H1 (cell line): ENCODE measurements around the gene FOXP2. TPM values are rescaled to one million over a fixed set of nuclear protein-coding genes. Genes with fewer than 3 reads are reported as not detected.
A peak's percentile ranks its signal among the peaks of the same experiment; 100 is the strongest.

ENCODE experiments used
- CTCF ChIA-PET: fragments of 300-600 bp; sonication (Branson Sonifier 250); formaldehyde crosslinking; loops from one replicate; lab custom pipeline; 2021; ENCODE audit not compliant: partially characterized antibody; lab: Charles Lee
- POLR2A ChIA-PET: fragments of 300-600 bp; sonication (Branson Sonifier 250); formaldehyde crosslinking; loops from one replicate; lab custom pipeline; 2021; ENCODE audit warnings: inconsistent platforms; ENCODE audit not compliant: partially characterized antibody; lab: Charles Lee
- DNase-seq, 2 experiments: peaks; one replicate each; pipeline versions ENCODE4 v3.0.0 to v3.0.0-alpha.2; 2010 to 2022; ENCODE audit warnings: low spot score in 2 of 2, low read depth in 1 of 2, mixed read lengths in 1 of 2
- FAIRE-seq: peaks from 2 replicates; lab custom pipeline; 2011; peaks lifted over from hg19 to GRCh38; lab: Jason Lieb, UNC
- H2AFZ ChIP-seq: 2 replicates; pipeline ENCODE4 v1.8.1; 2012; ENCODE audit warnings: low read length, inconsistent platforms
- H2AK5ac ChIP-seq: 2 replicates; pipeline ENCODE4 v1.6.1; 2013; ENCODE audit warnings: low read depth, low read length
- H2BK120ac ChIP-seq: replicated peaks from 2 replicates; pipeline ENCODE3; 2013; ENCODE audit warnings: low read depth, low read length, inconsistent platforms
- H2BK12ac ChIP-seq: 2 replicates; pipeline ENCODE4 v1.6.1; 2013; ENCODE audit warnings: low read depth, low read length
- H2BK15ac ChIP-seq: 2 replicates; pipeline ENCODE4 v1.6.1; 2013; ENCODE audit warnings: low read length
- H2BK20ac ChIP-seq: 2 replicates; pipeline ENCODE4 v1.6.1; 2013; ENCODE audit warnings: low read length
- H2BK5ac ChIP-seq: 2 replicates; pipeline ENCODE4 v1.6.1; 2013; ENCODE audit warnings: low read depth, low read length
- H3K14ac ChIP-seq: 2 replicates; pipeline ENCODE4 v1.6.1; 2013; ENCODE audit warnings: inconsistent platforms; ENCODE audit not compliant: insufficient read length
- H3K18ac ChIP-seq: 2 replicates; pipeline ENCODE4 v1.6.1; 2013; ENCODE audit warnings: low read length; ENCODE audit errors: extremely low read depth
- H3K23ac ChIP-seq: 2 replicates; pipeline ENCODE4 v1.6.1; 2013; ENCODE audit warnings: inconsistent platforms; ENCODE audit not compliant: insufficient read length
- H3K23me2 ChIP-seq: 2 replicates; pipeline ENCODE4 v1.6.1; 2013; ENCODE audit warnings: low read depth, low read length
- H3K27ac ChIP-seq: 2 replicates; pipeline ENCODE4 v1.6.1; 2011; ENCODE audit warnings: low read depth, low read length, inconsistent platforms
- H3K27me3 ChIP-seq, 4 experiments: replicated peaks in 1 of 4; 1 replicate in 1 of 4; 2 replicates in 3 of 4; pipeline versions ENCODE4 v1.6.1 to v1.8.1; 2011 to 2013; ENCODE audit warnings: low read length in 3 of 4, mild to moderate bottlenecking in 3 of 4, inconsistent platforms in 2 of 4, mixed read lengths in 2 of 4, moderate library complexity in 1 of 4; ENCODE audit not compliant: control insufficient read depth in 3 of 4, insufficient read depth in 3 of 4; ENCODE audit errors: extremely low read depth in 1 of 4
- H3K36me3 ChIP-seq, 4 experiments: 2 replicates each; pipeline versions ENCODE4 v1.6.1 to v1.8.1; 2011 to 2013; ENCODE audit warnings: mild to moderate bottlenecking in 4 of 4, low read length in 3 of 4, moderate library complexity in 2 of 4, control low read depth in 1 of 4, inconsistent platforms in 1 of 4; ENCODE audit not compliant: insufficient read depth in 4 of 4, control insufficient read depth in 2 of 4
- H3K4ac ChIP-seq: replicated peaks from 2 replicates; pipeline ENCODE3; 2013; ENCODE audit warnings: low read length, low read depth, mixed read lengths, inconsistent platforms; ENCODE audit not compliant: insufficient read length
- H3K4me1 ChIP-seq, 4 experiments: replicated peaks in 1 of 4; 1 replicate in 1 of 4; 2 replicates in 3 of 4; pipeline versions ENCODE4 v1.6.1 to v1.8.1; 2011 to 2013; ENCODE audit warnings: low read length in 3 of 4, inconsistent platforms in 2 of 4, mixed read lengths in 1 of 4; ENCODE audit not compliant: insufficient read depth in 4 of 4, control insufficient read depth in 3 of 4
- H3K4me2 ChIP-seq, 2 experiments: 2 replicates each; pipeline versions ENCODE4 v1.6.1 to v1.8.1; 2011 to 2013; ENCODE audit warnings: low read depth in 2 of 2, low read length in 2 of 2, control low read depth in 1 of 2, inconsistent platforms in 1 of 2, mild to moderate bottlenecking in 1 of 2; ENCODE audit not compliant: insufficient read depth in 1 of 2
- H3K4me3 ChIP-seq, 4 experiments: fragments of 200-600, 300-600 bp in 1 of 4; sonication (generic), shearing (Covaris generic), sonication (Bioruptor Twin) in 1 of 4; 2 replicates each; pipeline versions ENCODE4 v1.5.1 to v1.8.1; 2011 to 2016; ENCODE audit warnings: low read length in 4 of 4, low read depth in 3 of 4, control low read depth in 2 of 4, inconsistent platforms in 2 of 4, mild to moderate bottlenecking in 2 of 4, mixed read lengths in 1 of 4, moderate library complexity in 1 of 4; ENCODE audit not compliant: insufficient read depth in 2 of 4; ENCODE audit errors: extremely low read depth in 1 of 4
- H3K56ac ChIP-seq: replicated peaks from 2 replicates; pipeline ENCODE3; 2013; ENCODE audit warnings: low read depth, mild to moderate bottlenecking, mixed read lengths, low read length, inconsistent platforms; ENCODE audit not compliant: insufficient read length
- H3K79me1 ChIP-seq: 2 replicates; pipeline ENCODE4 v1.6.1; 2013; ENCODE audit warnings: low read depth, low read length, control low read depth
- H3K79me2 ChIP-seq, 2 experiments: 2 replicates each; pipeline versions ENCODE4 v1.6.1 to v1.8.1; 2012 to 2013; ENCODE audit warnings: low read length in 2 of 2, mild to moderate bottlenecking in 2 of 2, inconsistent platforms in 1 of 2; ENCODE audit not compliant: insufficient read depth in 2 of 2, control insufficient read depth in 1 of 2
- H3K9ac ChIP-seq, 4 experiments: replicated peaks in 1 of 4; 1 replicate in 1 of 4; 2 replicates in 3 of 4; pipeline versions ENCODE4 v1.6.1 to v1.8.1; 2011 to 2013; ENCODE audit warnings: low read depth in 3 of 4, low read length in 3 of 4, control low read depth in 2 of 4, mild to moderate bottlenecking in 2 of 4, moderate library complexity in 2 of 4, inconsistent platforms in 1 of 4; ENCODE audit errors: extremely low read depth in 1 of 4
- H3K9me3 ChIP-seq, 2 experiments: 2 replicates each; pipeline versions ENCODE4 v1.6.1 to v1.8.1; 2012 to 2013; ENCODE audit warnings: mild to moderate bottlenecking in 2 of 2, moderate library complexity in 2 of 2, control low read depth in 1 of 2, inconsistent platforms in 1 of 2, low read depth in 1 of 2, low read length in 1 of 2, mixed read lengths in 1 of 2; ENCODE audit not compliant: insufficient read depth in 2 of 2
- H4K20me1 ChIP-seq, 2 experiments: replicated peaks in 1 of 2; 2 replicates each; pipeline versions ENCODE3 to v1.8.1; 2011 to 2013; ENCODE audit warnings: inconsistent platforms in 2 of 2, low read length in 2 of 2, mild to moderate bottlenecking in 1 of 2; ENCODE audit not compliant: insufficient read depth in 2 of 2, control insufficient read depth in 1 of 2
- H4K5ac ChIP-seq: 2 replicates; pipeline ENCODE4 v1.6.1; 2013; ENCODE audit warnings: low read length, low read depth, mixed read lengths, inconsistent platforms; ENCODE audit not compliant: insufficient read length
- H4K8ac ChIP-seq: 2 replicates; pipeline ENCODE4 v1.8.0; 2013; ENCODE audit warnings: mild to moderate bottlenecking, moderate library complexity, low read length, inconsistent platforms; ENCODE audit not compliant: insufficient read depth; ENCODE audit errors: extremely low read depth
- H4K91ac ChIP-seq: replicated peaks from 2 replicates; pipeline ENCODE3; 2013; ENCODE audit warnings: low read length, mixed read lengths, inconsistent platforms; ENCODE audit not compliant: insufficient read length
- EP300 ChIP-seq, 2 experiments: IDR thresholded peaks; 1 replicate in 1 of 2; 2 replicates in 1 of 2; pipeline ENCODE4 v1.6.1; 2011 to 2012; ENCODE audit warnings: low read depth in 2 of 2, low read length in 2 of 2, mild to moderate bottlenecking in 2 of 2, borderline replicate concordance in 1 of 2, inconsistent platforms in 1 of 2, moderate library complexity in 1 of 2
- GABPA ChIP-seq: IDR thresholded peaks from 2 replicates; pipeline ENCODE4 v1.6.1; 2011; ENCODE audit warnings: mild to moderate bottlenecking, low read length, moderate library complexity, borderline replicate concordance; ENCODE audit not compliant: insufficient read depth
- NANOG ChIP-seq: IDR thresholded peaks from 2 replicates; pipeline ENCODE4 v1.6.1; 2011; ENCODE audit warnings: low read length, low read depth, mild to moderate bottlenecking, inconsistent platforms; ENCODE audit not compliant: insufficient read depth, poor library complexity, severe bottlenecking
- RAD21 ChIP-seq, 2 experiments: IDR thresholded peaks in 1 of 2; conservative IDR thresholded peaks in 1 of 2; 2 replicates each; pipeline ENCODE4 v1.6.1; 2011; ENCODE audit warnings: low read depth in 2 of 2, low read length in 2 of 2, improper control_type of control experiment in 1 of 2, inconsistent platforms in 1 of 2, mild to moderate bottlenecking in 1 of 2, moderate library complexity in 1 of 2
- RBBP5 ChIP-seq: IDR thresholded peaks from 2 replicates; pipeline ENCODE4 v1.7.1; 2012; ENCODE audit warnings: low read depth, mild to moderate bottlenecking, inconsistent platforms, low read length, moderate library complexity, borderline replicate concordance
- WGBS, 2 experiments: shearing (Covaris generic) in 1 of 2; methylation state at CpG; one replicate each; pipeline versions ENCODE4 v1.1.6 to v1.1.7; 2013 to 2015; ENCODE audit warnings: low lambda C conversion rate in 2 of 2, mixed read lengths in 2 of 2, inconsistent platforms in 1 of 2, low coverage in 1 of 2, missing lambda C conversion rate in 1 of 2; ENCODE audit not compliant: insufficient replicate concordance in 2 of 2, insufficient coverage in 1 of 2, insufficient read length in 1 of 2; ENCODE audit errors: extremely low coverage in 1 of 2, missing lambda C conversion rate in 1 of 2; 5-methylcytosine and 5-hydroxymethylcytosine counted together
- polyA plus RNA-seq, 7 experiments: library from polyadenylated mRNA; depleted of rRNA in 3 of 7; stranded (reverse) in 5 of 7; unstranded in 2 of 7; fragments of >200 nt in 5 of 7; fragments of 200-250 nt in 2 of 7; gene quantifications; 1 replicate in 5 of 7; 2 replicates in 1 of 7; 4 replicates in 1 of 7; pipeline versions ENCODE4 v1.2.1 to v1.2.3, GENCODE V29; 2011 to 2013; ENCODE audit warnings: missing spikeins in 2 of 7, mixed read lengths in 2 of 7
- total RNA-seq: library from RNA; stranded (reverse); fragmentation: NEBNext Ultra II Directional; extraction: Animal tissue kit (Norgen Biotek cat#: 25700); gene quantifications from 2 replicates; pipeline ENCODE4 v1.2.1, GENCODE V29; 2021
- TF ChIP-seq, protein P1 (sequence below): IDR thresholded peaks from 2 replicates; pipeline ENCODE4 v1.6.1; 2011; ENCODE audit warnings: low read length, improper control_type of control experiment

The FOXP2 gene
- total and polyA plus RNA-seq, 2 of the 8 experiments (the other 6 are each of a cell fraction or from before 2014, with no cell fraction given): 0.09 to 0.43 TPM

GRCh38 chr7:114590298-114590697 is 175.7 kb downstream of the FOXP2 start:
- no peaks in the 10 kb centered on the region for H3K9me3 ChIP-seq
- H3K4me2 ChIP-seq: no peak overlapping the region
- H3K79me1 ChIP-seq: no peaks in the 10 kb centered on the region
- 62% methylated on average over 2 of the region's 2 CpGs; no CpG with 5 or more reads in 1 of the 2 experiments for WGBS, 2 experiments
- H2BK20ac ChIP-seq: no peak overlapping the region
- no peak overlapping the region for H3K27ac ChIP-seq
- no peak overlapping the region for H3K18ac ChIP-seq
- H4K91ac ChIP-seq: no peak overlapping the region
- H4K20me1 ChIP-seq: no peaks in the 10 kb centered on the region
- no peak overlapping the region for H2BK12ac ChIP-seq
- H3K56ac ChIP-seq: no peak overlapping the region
- H2BK15ac ChIP-seq: no peak overlapping the region
- no peak overlapping the region for H4K5ac ChIP-seq
- no peak overlapping the region for H2AK5ac ChIP-seq
- TF ChIP-seq, protein P1, sequence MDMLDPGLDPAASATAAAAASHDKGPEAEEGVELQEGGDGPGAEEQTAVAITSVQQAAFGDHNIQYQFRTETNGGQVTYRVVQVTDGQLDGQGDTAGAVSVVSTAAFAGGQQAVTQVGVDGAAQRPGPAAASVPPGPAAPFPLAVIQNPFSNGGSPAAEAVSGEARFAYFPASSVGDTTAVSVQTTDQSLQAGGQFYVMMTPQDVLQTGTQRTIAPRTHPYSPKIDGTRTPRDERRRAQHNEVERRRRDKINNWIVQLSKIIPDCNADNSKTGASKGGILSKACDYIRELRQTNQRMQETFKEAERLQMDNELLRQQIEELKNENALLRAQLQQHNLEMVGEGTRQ: no peak
- TF ChIP-seq NANOG: no peak
- 0 out of 4 replicates have a peak, but pooled peaks of 1 of the 2 experiments have one; percentile 13 for TF ChIP-seq RAD21 (IDR thresholded peaks at IDR 0.05 in 1 of 2, conservative IDR thresholded peaks at IDR 0.05 in 1 of 2; ENCODE audit: low read depth in 2 of 2, low read length in 2 of 2)
- TF ChIP-seq GABPA: no peak
- no peak for TF ChIP-seq EP300 (IDR thresholded peaks at IDR 0.05; ENCODE audit: borderline replicate concordance in 1 of 2, low read depth in 2 of 2, low read length in 2 of 2)
- TF ChIP-seq RBBP5: no peak
- H2AFZ ChIP-seq: no peak overlapping the region
- POLR2A ChIA-PET: no interaction called here
- FAIRE-seq (no peak), DNase-seq (no peak)
- H3K23me2 ChIP-seq: no peaks in the 10 kb centered on the region
- no peak overlapping the region for H3K4me3 ChIP-seq
- H3K9ac ChIP-seq: no peak overlapping the region
- no peak overlapping the region for H3K14ac ChIP-seq
- H3K79me2 ChIP-seq: no peaks in the 10 kb centered on the region
- CTCF ChIA-PET: interaction anchor here (0.6 kb wide), 2 partner anchors 88 to 107 kb away, joined by 3 to 5 read pairs; no protein-coding TSS in a partner anchor
- no peak overlapping the region for H3K4ac ChIP-seq
- H2BK120ac ChIP-seq: no peak overlapping the region
- no peak overlapping the region for H4K8ac ChIP-seq
- no peaks in the 10 kb centered on the region for H3K4me1 ChIP-seq
- H3K27me3 ChIP-seq: no peaks in the 10 kb centered on the region
- H3K23ac ChIP-seq: no peak overlapping the region
- H2BK5ac ChIP-seq: no peak overlapping the region
- no peaks in the 10 kb centered on the region for H3K36me3 ChIP-seq
